ENCODE data around the gene SGCD.

The SGCD gene

DNA sequence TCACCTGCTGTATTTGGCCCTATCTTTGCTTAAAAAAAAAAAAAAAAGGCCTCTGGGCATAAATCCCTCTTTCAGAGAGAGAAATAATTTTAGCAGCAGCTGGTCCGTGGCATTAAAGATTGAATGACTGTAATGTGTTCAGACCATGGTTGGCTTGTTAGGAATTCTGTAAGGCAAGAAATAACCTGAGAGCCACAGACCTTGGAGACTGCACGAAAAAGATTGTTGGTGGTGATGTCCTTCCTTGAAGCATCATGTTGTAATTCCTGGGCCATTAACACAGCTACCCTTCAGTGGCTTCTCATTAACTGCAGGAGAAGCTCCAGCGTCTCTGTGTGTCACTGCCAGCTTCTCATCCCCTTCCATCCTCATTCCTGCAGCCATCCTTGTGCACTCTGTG, 79.0 kb downstream of the SGCD start:
- DNase-seq: no peak

DNA sequence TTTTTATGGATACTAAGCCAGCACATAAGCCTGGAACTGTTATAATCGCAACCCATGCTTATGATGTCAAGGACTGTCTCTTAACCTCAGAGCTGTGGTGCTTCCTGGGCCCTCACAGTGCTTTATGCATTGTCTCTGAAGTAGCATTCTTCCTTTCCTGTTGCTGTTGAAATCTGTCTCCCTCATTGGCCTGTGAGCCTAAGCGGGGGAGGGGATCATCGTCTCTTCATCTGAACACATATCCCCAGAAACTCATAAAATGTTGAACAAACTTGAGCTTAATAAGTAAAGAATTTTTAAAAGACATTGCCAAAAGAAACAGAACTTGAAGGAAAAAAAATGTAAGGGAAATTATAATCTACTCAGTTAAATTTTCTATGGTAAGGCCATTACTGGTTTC, 80.3 kb downstream of the SGCD start:
- DNase-seq: no peak

DNA sequence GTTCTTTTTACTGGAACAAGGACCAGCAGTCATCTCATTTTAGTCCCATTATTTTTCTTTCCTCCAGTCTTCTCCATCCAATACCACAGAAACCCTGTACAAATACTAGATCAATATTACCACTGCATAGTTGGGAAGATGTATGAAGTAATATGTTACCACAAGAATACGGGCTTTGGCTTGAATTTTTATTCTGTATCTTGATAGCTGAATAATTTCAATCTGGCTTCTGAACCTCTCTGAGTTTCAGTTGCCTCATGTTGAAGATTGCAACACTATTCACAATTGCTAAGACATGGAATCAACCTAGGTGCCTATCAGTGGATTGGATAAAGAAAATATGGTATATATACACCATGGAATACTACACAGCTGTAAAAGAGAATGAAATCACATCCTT, 82.9 kb downstream of the SGCD start:
- no peak for DNase-seq

DNA sequence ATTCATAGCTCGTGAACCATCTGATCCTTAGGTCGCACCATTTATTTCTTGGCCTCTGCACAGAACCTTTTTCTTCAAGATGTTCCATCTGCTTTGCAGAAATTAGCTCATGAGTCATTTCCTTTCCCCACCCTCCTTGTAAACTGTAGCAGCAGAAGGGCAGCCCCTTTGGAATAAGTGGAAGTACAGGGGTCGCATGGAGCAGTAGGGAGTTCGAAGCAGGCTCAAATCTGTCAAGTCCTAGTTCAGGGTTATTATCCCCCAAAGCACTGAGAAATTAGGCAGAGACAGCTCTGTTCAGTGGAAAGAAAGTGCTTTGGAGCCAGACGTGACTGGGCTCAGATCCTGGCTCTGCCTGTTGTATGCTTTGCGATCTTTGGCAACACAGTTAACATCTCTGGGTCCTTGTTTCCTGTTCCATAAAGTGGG, 84.2 kb downstream of the SGCD start:
- DNase-seq: no peak

DNA sequence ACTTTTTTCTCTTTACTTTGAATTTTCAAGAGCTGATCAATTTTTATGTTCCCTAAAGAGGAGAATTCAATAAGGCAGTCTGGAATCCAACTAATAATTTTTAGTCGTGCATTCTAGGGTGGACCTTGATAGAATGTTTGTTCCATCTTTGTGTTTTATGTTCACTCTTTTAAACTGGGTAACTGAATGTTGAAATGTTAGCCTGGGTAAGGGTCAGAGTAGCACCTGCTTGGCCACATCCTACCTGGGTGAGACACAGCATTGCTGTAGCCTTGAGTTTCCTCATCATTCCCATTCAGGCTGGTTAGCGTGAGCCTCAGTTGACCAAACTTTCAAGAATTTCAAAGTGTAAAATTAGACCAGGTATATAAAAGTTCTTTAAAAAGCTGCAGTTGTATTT, 85.0 kb downstream of the SGCD start:
- no peak for DNase-seq

DNA sequence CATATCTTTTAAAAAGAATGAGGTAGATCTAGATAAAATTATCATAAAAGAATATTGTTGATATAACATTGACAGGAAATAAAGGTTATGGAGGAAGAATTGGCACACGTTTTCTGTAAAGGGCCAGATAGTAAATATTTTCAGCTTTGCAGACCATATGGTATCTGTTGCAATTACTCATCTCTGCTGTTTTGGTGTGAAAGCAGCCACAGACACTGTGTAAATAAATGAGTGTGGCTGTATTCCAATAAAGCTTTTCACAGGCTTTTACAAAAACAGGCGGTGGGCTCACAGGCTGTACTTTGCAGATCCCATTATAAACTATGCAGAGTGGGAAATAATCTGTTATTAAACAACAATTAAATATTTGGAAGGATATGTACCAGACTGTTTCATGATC, 87.4 kb downstream of the SGCD start:
- no peak for DNase-seq

DNA sequence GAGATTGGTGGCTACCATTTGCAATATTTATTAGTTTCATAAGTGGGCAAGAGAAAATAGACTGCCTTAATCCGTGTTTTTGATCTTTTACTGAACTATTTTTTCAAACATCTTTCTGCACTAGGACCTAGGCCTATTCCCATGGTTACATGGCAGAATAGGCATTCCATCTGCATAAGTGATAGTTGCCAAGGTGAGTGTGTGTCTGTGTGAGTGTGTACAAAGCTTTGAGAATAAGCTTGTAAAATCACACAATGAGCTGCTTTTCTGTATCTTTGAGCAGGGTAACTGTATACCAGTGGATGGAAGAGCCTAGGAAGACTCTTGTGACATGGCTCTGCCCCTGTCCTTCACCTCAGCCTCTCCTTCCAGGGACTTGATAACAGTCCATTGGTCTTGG, 92.7 kb downstream of the SGCD start:
- DNase-seq: no peak

DNA sequence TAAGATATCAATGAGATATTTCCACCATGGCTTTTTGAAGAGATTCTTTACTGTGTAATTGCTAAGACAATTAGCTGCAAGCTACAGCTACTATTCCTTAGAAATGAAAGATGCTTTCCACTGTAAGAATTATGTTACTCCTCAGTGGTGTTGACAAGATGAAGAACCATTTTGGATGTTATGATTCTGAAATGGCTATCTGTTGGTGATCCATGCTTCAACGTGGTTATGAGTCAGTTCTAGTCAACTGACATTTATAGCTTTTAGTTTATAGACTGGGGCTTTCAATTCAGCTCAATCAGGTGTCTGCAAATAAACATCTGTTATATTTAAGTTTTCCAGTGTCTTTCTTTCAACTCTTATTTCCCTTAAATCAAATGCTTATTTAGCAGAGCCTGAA, 93.7 kb downstream of the SGCD start:
- no peak for DNase-seq

DNA sequence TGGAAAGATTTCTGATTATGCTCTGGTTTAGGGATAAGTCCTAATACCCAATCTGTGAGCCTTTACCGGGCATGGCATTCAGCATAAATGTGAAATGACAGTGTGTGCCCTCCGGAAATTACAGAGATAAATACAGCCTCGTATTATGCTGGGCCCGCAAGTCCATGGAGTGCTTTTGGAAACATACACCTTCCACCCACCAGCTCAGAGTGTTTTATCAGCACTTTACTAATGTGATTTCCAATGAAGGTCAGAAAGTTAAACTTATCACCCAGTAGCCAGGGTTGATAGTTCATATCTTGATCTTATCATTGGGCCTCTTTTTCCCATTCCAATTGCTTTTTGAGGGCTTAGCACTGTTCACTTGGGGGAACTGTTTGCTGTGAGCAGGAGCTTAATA, 94.8 kb downstream of the SGCD start:
- DNase-seq: no peak

DNA sequence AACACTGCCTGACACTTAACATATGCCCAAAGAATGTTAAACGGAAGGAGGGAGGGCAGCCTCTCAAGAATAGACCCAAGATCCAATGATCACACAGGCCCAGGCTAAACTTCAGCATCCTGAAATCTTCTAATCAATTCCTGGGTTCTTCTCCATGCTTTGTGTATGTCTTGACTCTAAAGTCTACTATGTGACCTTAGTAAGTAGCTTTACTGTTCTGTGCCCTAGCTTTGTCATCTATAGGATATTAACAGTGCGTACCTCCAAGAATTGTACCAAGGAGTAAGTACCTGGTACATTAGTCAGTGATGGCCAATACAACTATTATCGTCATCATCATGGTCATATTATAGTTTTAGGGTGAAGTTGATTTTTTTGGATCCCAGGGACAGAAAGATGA, 96.6 kb downstream of the SGCD start:
- no peak for DNase-seq

DNA sequence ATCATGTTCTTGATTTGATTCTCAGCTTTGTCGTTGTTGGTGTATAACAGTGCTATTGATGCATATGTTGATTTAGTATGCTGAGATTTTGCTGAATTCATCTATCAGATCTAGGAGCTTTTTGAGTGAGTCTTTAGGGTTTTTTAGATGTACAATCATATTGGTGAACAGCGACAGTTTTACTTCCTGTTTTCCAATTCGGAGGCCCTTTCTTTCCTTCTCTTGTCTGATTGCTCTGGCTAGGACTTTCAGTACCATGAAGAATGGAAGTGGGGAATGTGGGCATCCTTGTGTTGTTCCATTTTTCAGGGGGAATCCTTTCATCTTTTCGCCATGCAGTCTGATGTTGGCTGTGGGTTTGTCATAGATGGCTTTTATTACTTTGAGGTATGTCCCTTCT, 100.4 kb downstream of the SGCD start:
- DNase-seq: no peak

DNA sequence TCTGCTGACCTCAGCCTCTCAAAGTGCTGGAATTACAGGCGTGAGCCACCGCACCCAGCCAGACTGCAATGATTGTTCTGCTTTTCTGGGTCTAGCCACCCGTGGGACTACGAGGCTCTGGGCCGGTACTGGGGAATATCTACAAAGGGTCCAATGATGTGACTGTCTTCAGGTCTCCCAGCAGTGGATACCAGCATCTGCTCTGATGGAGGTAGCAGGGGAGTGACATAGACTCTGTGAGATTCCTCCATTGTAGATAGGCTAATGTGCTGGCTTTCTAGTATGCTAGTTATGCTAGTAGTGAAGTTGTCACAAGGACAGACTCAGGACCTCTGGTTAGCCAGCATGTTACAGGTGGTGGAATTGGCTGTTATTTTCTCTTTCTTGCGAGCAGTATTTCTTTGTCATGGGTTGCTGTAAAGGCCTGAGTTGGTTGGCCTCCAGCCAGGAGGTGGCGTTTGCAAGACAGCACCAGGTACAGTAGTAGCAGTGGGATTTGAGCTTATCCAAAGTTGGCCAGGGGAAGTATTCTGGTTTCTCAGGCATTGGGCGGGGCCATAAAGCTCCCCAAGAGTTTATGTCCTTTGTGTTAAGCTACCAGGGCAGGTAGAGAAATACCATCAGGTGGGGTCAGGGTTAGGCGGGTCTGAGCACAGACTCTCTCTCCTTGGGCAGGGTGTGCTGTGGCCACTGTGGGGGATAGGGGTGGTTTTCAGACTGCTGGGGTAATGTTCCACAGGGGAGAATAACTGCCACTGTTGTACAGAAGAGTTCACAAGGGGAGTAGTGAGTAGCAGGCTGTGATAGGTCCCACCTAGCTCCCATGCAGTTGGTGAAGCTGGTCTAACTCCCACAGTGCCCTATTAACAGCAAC, 105.2 kb downstream of the SGCD start:
- DNase-seq: no peak

DNA sequence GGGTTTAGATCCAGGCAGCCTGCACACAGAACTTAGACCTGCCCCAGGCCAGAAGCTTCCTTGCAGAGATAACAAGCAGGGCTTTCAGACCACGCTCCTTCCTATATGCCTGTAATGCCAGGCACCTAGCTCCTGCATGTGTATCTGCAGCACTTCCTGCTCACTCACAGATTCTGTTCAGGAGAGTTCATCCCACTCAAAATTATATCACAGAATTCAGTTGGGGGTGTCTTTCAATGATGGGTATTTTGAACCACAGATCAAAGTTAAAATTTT, 105.8 kb downstream of the SGCD start:
- no peak for DNase-seq

DNA sequence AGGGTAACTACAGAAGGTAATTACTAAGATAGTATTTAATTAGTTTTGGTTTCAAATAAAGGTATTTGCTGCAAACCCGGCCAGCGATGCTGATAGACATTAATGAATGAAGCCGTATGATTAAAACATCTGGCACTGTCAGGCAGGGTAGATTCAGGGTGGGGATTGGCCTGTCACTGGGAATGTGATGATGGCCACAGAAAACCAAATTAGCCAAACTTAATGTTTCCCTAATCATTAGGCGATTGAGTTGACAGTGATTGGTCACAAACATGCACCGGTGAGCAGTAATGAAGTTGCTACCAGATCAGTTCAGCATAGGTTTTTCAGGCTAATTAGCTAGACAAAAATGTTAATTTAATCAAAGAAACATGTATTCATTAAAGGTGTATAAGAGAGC, 107.5 kb downstream of the SGCD start:
- DNase-seq: no peak

DNA sequence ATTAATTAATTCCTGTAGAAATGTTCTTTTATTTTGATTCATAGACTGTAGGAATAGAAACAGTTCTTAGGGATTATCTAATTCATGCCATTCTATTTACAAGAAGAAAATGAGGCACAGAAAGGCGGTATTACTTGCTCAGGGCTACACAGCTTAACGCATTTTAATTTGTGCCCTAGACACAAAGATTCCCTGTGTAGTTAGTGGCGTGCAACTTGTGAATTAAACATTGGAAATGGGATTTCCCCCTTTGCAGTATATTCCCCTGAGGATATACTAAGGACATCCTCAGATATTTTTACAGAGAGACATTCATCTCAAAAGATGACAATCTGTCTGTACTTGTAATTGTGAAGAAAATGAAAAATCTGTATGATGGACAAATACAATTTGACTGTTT, 108.1 kb downstream of the SGCD start:
- DNase-seq: no peak

DNA sequence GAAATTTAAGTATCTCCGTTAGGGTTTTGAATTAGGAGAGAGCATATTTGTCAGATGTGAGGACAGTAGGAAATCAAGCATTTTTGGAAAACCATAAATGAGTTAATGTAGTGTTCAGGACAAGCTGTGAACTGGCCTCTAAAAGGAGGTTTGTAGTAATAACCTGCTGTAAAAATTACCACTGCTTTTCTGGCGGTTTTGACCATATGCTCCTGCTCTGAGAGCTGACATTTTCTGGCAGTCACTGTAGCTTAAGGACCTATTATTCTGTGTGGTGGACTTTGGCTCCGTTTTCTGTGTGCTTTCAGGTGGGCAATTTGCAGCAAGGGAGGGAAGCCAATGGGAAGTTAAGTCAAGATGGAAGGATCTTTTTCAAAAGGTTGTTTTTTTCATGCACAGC, 111.1 kb downstream of the SGCD start:
- no peak for DNase-seq

DNA sequence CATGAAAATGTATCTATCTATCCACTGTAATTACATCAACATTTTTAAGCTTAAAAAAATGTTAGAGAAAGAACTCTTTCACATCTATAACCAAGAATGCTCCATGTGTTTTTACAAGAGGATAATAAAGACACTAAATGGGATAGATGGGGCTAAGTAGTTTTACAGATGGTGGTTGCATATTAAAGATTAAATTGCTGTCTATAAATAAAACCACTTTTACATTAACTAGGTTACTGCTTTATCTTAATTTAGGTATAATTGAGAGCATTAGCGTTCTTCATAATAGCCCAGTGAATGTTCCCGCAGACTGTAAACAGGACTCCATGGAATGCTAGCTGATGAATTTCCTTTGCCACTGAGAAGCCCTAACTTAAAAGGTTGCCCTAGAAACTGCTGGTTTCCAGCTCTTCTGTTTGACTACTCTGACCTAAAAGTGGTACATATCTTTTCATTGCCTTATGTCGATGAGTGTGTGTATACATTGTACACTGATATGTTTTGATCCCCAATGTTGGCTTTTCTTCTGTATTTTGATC, 117.9 kb downstream of the SGCD start:
- DNase-seq: no peak

DNA sequence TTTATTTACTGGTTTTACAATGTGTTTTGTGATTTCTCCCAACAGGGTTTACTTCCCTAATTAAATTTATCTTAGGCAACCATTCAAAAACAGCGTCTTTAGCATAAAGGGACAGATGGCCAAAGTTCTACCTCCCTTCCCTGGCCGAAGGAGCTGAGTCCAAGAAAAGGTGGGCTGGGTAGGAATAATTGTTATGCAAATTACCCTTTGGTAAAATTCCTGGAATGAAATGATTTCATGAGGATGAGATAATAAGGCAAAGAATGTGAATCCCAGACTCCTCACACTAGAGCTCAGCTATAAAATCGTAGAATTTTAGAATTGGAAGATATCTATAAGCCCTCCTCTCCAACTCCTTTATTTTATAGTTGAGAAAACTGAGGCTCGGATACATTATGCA, 119.6 kb downstream of the SGCD start:
- no peak for DNase-seq

DNA sequence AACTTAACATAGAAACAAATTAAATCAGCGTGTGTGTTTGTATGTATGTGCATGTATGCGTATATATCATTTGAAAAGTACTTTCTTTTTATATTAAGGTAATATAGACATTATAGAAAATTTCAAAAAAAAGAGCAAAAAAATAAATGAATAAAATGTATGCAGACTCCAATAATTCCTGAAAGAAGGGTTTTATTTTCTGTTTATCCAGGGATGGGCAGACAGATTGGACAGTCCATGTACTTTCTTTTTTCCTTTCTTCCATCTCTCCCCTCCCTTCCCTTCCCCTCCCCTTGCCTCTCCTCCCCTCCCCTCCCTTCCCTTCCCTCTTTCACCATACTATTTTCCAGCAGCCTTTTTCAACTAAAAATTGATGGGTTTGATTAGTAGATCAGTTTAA, 123.8 kb downstream of the SGCD start:
- no peak for DNase-seq

DNA sequence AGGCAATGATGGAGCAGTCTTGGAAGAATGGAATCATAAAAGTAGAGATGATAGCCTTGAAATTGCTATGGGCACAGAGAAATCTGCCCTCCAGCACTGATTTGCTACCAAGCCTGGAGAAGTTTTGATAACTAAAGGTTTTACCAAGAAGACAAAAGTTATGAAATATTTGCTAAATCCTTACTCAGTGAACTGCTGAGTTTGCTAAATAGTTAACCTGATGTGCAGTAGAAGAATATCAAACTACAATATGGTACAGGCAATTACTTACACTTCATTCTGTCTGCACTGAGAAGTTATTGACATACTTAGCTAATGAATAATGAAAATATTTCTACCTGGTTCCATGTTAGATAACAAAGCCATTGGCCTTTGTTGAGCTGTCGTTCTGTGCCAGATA, 124.5 kb downstream of the SGCD start:
- DNase-seq: no peak

DNA sequence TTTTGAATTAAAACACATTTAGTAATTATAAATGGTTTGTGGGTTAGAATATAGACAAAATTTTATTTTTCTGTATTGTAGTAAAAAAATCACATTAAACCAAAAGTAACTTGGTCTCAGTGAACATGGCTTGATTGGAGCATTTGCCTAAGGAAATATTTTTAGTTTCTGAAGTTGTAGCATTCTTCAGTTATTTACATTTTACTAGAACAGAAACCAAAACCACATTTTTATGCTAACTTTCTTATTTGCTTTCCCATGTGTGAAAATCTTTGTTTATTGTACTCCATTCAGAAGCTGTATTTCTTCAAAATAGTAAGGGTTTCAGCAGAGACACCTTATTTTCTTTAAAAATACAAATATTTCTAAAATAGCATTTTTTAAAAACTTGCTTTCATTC, 129.9 kb downstream of the SGCD start:
- no peak for DNase-seq

DNA sequence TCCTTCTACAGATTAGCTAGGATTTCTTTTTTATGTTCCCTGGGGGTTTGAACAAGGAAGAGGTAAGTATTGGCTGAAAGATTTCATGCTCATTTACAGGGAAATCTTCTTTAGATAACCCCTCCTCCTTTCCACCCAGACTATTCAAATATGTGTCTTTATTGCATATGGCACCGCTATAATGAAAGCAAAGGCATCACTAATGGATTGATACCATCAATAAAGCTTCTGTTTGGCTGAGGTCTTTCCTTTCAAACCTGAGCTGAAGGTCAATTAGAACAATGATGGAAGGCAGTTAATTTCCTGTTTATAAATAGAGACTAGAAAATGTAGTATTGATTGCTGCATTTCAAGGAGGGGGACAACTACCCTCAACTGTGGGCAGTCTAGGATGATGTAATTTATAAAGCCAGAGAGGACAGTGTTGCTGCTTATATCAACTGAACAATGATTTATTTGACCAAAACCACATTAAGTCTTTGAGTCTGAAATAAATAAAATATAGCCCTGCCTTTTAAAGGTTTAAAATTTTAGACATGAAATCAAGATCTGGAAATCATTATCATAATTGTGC, 132.9 kb downstream of the SGCD start:
- DNase-seq: no peak

DNA sequence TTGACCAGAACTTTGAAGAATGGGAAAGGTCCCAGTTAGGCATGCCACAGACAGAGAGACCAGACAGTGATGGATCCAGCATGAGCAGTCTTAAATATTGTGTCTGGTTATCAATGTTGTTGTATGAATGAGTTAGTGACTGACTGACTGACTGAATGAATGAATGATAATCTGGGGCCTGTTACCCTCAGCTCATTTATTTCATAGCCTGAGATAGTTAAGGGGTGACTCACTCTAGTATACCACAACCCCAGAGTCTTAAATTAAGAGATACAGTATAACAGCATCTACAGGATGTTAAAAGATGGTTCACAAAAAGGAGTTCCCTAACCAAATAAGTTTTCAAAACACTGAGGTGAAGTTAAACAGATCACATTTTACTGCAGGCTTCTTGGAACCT, 133.5 kb downstream of the SGCD start:
- DNase-seq: no peak

DNA sequence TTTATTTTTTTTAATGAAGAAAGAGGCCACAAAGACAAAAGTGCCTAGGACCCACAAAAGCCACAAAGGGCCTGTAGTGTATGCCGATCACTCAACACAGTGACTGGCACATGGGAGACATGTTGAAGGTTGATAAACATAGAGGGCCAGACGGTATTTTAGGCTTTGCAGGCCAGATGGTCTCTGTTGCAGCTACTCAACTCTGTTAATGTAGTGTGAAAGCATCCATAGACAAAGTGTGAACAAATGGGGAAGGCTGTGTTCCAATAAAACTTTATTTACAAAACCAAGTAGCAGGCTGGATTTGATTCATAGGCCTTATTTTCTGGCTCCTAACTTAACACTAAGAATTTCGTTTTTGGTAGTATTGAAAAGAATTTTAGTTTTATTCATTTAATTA, 139.9 kb downstream of the SGCD start:
- DNase-seq: no peak

DNA sequence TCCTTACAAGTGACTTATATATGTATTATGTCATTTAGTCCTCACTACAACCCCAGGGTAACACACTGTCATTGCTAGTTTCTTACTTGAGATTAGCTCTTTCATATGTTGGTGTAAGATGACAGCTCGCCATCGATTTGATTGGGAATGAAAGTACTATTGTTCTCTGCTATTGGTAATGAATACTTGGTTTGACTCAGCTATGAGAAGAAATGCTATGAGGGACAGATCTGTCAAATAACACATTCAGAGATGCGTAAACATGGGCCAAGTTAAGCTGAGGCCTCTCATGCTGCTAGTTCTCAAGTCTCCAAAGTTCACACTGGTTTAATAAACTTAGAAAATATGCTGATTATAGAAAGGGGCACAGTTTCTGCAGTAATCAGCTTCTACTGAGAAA, 142.7 kb downstream of the SGCD start:
- DNase-seq: no peak
